ENCODE data around the gene NPFFR1. TPM values are rescaled to one million over a fixed set of nuclear protein-coding genes. Genes with fewer than 3 reads are reported as not detected.

Gene NPFFR1
- total and polyA plus RNA-seq, 4 donors: under 0.01 TPM; not detected in 3

- H3K27ac ChIP-seq (ENCODE audit: low read depth in 1 of 2, low read length in 2 of 2): no peak overlapping the region
- 87% methylated on average over 5 of the region's 5 CpGs for WGBS
- H3K9me3 ChIP-seq (ENCODE audit: control insufficient read depth in 4 of 4, low read length in 3 of 4): no peaks in the 10 kb centered on the region
- no peak overlapping the region for H3K9ac ChIP-seq (ENCODE audit: low read depth in 1 of 2, low read length in 2 of 2)
- TF ChIP-seq TAF1 (conservative IDR thresholded peaks at IDR 0.05) (no peak), JUND (IDR thresholded peaks at IDR 0.05) (no peak), RXRA (IDR thresholded peaks at IDR 0.05) (no peak), RAD21 (IDR thresholded peaks at IDR 0.05) (no peak), FOXA1 (IDR thresholded peaks at IDR 0.05) (no peak), GABPA (IDR thresholded peaks at IDR 0.05 in 1 of 2, conservative IDR thresholded peaks at IDR 0.05 in 1 of 2) (no peak), YY1 (IDR thresholded peaks at IDR 0.05) (no peak), ZBTB33 (IDR thresholded peaks at IDR 0.05) (no peak)
- TF ChIP-seq, protein P1, sequence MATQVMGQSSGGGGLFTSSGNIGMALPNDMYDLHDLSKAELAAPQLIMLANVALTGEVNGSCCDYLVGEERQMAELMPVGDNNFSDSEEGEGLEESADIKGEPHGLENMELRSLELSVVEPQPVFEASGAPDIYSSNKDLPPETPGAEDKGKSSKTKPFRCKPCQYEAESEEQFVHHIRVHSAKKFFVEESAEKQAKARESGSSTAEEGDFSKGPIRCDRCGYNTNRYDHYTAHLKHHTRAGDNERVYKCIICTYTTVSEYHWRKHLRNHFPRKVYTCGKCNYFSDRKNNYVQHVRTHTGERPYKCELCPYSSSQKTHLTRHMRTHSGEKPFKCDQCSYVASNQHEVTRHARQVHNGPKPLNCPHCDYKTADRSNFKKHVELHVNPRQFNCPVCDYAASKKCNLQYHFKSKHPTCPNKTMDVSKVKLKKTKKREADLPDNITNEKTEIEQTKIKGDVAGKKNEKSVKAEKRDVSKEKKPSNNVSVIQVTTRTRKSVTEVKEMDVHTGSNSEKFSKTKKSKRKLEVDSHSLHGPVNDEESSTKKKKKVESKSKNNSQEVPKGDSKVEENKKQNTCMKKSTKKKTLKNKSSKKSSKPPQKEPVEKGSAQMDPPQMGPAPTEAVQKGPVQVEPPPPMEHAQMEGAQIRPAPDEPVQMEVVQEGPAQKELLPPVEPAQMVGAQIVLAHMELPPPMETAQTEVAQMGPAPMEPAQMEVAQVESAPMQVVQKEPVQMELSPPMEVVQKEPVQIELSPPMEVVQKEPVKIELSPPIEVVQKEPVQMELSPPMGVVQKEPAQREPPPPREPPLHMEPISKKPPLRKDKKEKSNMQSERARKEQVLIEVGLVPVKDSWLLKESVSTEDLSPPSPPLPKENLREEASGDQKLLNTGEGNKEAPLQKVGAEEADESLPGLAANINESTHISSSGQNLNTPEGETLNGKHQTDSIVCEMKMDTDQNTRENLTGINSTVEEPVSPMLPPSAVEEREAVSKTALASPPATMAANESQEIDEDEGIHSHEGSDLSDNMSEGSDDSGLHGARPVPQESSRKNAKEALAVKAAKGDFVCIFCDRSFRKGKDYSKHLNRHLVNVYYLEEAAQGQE (IDR thresholded peaks at IDR 0.05): no peak
- TF ChIP-seq, protein P2, sequence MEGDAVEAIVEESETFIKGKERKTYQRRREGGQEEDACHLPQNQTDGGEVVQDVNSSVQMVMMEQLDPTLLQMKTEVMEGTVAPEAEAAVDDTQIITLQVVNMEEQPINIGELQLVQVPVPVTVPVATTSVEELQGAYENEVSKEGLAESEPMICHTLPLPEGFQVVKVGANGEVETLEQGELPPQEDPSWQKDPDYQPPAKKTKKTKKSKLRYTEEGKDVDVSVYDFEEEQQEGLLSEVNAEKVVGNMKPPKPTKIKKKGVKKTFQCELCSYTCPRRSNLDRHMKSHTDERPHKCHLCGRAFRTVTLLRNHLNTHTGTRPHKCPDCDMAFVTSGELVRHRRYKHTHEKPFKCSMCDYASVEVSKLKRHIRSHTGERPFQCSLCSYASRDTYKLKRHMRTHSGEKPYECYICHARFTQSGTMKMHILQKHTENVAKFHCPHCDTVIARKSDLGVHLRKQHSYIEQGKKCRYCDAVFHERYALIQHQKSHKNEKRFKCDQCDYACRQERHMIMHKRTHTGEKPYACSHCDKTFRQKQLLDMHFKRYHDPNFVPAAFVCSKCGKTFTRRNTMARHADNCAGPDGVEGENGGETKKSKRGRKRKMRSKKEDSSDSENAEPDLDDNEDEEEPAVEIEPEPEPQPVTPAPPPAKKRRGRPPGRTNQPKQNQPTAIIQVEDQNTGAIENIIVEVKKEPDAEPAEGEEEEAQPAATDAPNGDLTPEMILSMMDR (IDR thresholded peaks at IDR 0.05; ENCODE audit: low read depth, low read length, missing input control): no peak
- TF ChIP-seq, protein P3, sequence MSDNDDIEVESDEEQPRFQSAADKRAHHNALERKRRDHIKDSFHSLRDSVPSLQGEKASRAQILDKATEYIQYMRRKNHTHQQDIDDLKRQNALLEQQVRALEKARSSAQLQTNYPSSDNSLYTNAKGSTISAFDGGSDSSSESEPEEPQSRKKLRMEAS (IDR thresholded peaks at IDR 0.05): no peak
- no peak overlapping the region for H3K4me3 ChIP-seq (ENCODE audit: low read depth in 1 of 3, low read length in 3 of 3)
- H3K4me1 ChIP-seq (ENCODE audit: control insufficient read depth in 4 of 4, insufficient read depth in 4 of 4, low read length in 3 of 4): no peaks in the 10 kb centered on the region
- H3K36me3 ChIP-seq (ENCODE audit: control insufficient read depth in 4 of 4, insufficient read depth in 3 of 4, low read depth in 1 of 4, low read length in 3 of 4): peaks cover 0 to 21% (median 8%) of the 10 kb centered on the region in 4 donors
- no peak for DNase-seq (ENCODE audit: low spot score)
- H3K27me3 ChIP-seq (ENCODE audit: control insufficient read depth in 4 of 4, insufficient read depth in 4 of 4, low read length in 3 of 4): no peaks in the 10 kb centered on the region
Observed at GRCh38 chr10:70298393-70298792, 14.6 kb upstream of the NPFFR1 start.

DNA sequence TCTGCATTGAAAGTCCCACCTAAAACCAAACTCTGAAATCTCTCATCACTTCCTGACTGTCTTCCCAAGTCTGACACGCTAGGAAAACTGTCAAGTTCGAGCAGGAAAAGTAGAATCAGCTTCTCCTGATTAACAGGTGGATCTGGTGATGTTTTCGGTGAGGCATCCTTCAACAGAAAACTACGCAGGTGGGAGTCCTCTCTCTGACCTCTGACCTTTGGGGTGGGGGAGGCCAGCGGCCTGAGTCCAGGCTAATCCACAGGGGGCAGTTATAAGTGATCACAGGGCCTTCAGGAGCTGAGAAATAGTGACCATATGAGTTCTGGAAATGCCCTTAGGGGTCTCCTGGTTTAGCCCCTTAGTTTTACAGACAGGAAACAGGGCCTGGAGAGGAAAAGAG lies 13.4 kb upstream of the NPFFR1 start:
- Histone ChIP-seq H3K4me1 (ENCODE audit: control insufficient read depth in 4 of 4, insufficient read depth in 4 of 4, low read length in 3 of 4) (no peaks in the 10 kb centered on the region), H3K27me3 (ENCODE audit: control insufficient read depth in 4 of 4, insufficient read depth in 4 of 4, low read length in 3 of 4) (no peaks in the 10 kb centered on the region), H3K4me3 (ENCODE audit: low read depth in 1 of 3, low read length in 3 of 3) (no peak overlapping the region), H3K9ac (ENCODE audit: low read depth in 1 of 2, low read length in 2 of 2) (no peak overlapping the region), H3K36me3 (ENCODE audit: control insufficient read depth in 4 of 4, insufficient read depth in 3 of 4, low read depth in 1 of 4, low read length in 3 of 4) (peaks cover 0 to 21% (median 8%) of the 10 kb centered on the region in 4 donors), H3K27ac (ENCODE audit: low read depth in 1 of 2, low read length in 2 of 2) (no peak overlapping the region), H3K9me3 (ENCODE audit: control insufficient read depth in 4 of 4, low read length in 3 of 4) (no peaks in the 10 kb centered on the region)
- DNase-seq (ENCODE audit: low spot score): no peak
- TF ChIP-seq YY1 (IDR thresholded peaks at IDR 0.05) (no peak), FOXA2 (IDR thresholded peaks at IDR 0.05) (no peak), EGR1 (IDR thresholded peaks at IDR 0.05; ENCODE audit: low read depth in 2 of 2) (no peak), SP1 (IDR thresholded peaks at IDR 0.05) (no peak), ZBTB33 (IDR thresholded peaks at IDR 0.05) (no peak), RAD21 (IDR thresholded peaks at IDR 0.05) (no peak), RXRA (IDR thresholded peaks at IDR 0.05) (no peak)
- TF ChIP-seq, protein P3 (IDR thresholded peaks at IDR 0.05): no peak
- TF ChIP-seq, protein P2 (IDR thresholded peaks at IDR 0.05; ENCODE audit: low read depth, low read length, missing input control): no peak
- WGBS: 73% methylated on average over 5 of the region's 5 CpGs
